Vagina (tissue), 2 donors: ENCODE measurements around the gene PDCD11.
A peak's percentile ranks its signal among the peaks of the same experiment; 100 is the strongest.

Source experiments
- CTCF ChIP-seq, 3 experiments: fragments of 450-650 bp in 2 of 3; fragments of 200-600 bp in 1 of 3; sonication (generic) in 1 of 3; IDR thresholded peaks; one replicate each; pipeline ENCODE4 v1.5.1; 2017 to 2019; ENCODE audit warnings: antibody characterized with exemption in 3 of 3, mild to moderate bottlenecking in 2 of 3, moderate library complexity in 2 of 3
- POLR2A ChIP-seq, 2 donors: fragments of 450-650 bp; IDR thresholded peaks; one replicate each; pipeline ENCODE4 v1.6.1; 2017; ENCODE audit warnings: antibody characterized with exemption in 2 of 2, mild to moderate bottlenecking in 2 of 2, moderate library complexity in 2 of 2
- POLR2AphosphoS5 ChIP-seq, 2 donors: sonication (generic); formaldehyde crosslinking; IDR thresholded peaks; one replicate each; pipeline ENCODE4 v1.9.0; 2017; ENCODE audit warnings: antibody characterized with exemption in 2 of 2, mild to moderate bottlenecking in 2 of 2, low read depth in 1 of 2; ENCODE audit not compliant: insufficient read depth in 1 of 2

- TF ChIP-seq CTCF (IDR thresholded peaks at IDR 0.05) (no peak), POLR2A (IDR thresholded peaks at IDR 0.05) (no peak), POLR2AphosphoS5 (IDR thresholded peaks at IDR 0.05; ENCODE audit: insufficient read depth in 1 of 2, low read depth in 1 of 2) (peak in 1 of 2 donors; percentile 27)
Measured at GRCh38 chr10:103442031-103442461, 45.6 kb downstream of the PDCD11 start.
